ENCODE results near the gene SUCLG1.

- TF ChIP-seq CTCF (conservative IDR thresholded peaks at IDR 0.05): no peak
- TF ChIP-seq EZH2 (IDR thresholded peaks at IDR 0.05; ENCODE audit: low read depth): no peak
Observed at GRCh38 chr2:84425310-84425709, 33.8 kb downstream of the SUCLG1 start.
